HG03045 (cell line): Measurements from ENCODE around the gene RNPS1.

ENCODE experiments used
- ATAC-seq: cut with Tn5 transposase; IDR thresholded peaks from one replicate; pipeline ENCODE4 v1.9.1; 2021; ENCODE audit warnings: mild to moderate bottlenecking, moderate library complexity; ENCODE audit not compliant: unreplicated experiment

RNPS1 gene, protein sequence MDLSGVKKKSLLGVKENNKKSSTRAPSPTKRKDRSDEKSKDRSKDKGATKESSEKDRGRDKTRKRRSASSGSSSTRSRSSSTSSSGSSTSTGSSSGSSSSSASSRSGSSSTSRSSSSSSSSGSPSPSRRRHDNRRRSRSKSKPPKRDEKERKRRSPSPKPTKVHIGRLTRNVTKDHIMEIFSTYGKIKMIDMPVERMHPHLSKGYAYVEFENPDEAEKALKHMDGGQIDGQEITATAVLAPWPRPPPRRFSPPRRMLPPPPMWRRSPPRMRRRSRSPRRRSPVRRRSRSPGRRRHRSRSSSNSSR

DNA sequence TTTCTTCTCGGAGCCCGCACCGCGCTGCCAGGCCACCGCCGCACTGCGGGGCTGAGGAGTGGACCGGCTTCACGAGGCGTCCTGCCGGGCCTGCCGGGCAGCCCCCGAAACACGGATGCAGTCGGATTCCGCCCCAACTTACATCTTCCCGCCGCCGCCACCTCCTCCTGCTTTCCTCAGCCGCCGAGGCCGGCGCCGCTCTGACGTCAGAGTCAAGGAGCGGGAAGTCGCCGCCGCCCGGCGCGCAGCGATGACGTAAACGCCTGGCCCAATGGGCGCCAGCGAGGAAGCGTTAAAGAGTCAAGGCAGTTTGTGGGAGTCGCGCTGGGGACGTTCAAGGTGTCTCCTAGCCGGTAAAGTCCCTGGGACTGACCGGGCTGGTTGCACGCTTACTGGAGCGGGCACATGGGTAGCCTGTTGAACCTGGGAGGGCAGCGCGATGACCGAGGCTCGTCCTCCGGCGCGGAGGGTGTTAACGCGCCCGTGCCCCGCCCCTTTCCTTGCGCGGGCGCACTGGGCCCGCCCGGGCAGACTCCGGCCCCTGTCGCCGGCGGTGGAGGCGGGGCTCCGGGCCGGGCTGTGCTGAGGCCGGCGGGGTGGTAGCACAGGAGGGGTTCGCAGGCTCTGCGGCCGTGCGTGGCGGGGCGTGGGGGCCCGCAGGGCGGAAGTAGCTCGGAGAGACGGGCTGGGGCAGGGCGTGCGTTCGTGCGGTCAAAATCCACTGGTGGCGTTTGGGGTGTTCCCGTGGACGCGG, at the start of gene RNPS1:
TSS of gene RNPS1 (minus strand) at position 214 of the 754 bp plus-strand sequence. CDS start 3,483 bp downstream, outside the sequence.
- peak; percentile 76 for ATAC-seq

DNA sequence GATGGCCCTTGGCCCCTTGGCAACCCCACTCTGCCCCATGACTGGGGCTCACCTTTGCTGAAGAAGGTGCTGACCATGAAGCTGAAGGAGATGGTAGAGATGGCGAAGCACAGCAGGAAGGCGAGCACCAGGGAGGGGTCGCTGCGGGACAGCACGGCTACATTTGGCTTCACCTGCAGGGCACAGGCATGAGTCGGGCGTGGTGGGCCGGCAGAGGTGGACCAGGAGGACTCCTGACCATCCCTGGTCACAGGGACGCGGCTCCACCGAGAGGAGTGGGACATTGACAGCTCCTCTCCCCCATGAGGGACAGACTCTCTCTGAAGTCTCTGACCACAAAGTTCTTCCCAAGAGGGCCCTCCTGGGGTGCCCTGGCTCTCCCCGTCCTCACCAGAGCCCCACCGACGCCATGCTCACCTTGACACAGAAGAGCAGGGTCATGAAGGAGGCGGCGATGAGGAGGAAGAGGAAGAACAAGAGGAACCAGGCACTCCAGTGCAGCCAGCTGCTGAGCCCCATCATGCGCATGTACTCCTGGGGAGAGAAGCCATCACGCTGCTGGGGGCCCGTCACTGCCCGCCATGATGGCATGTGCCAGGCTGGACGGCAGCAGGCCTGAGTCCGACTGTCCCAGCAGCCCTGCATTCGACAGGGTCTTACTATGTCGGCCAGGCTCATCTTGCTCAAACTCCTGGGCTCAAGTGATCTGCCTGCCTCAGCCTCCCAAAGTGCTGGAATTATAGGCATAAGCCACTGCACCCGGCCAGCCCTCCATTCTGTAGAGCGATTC, 49.5 kb upstream of the RNPS1 start:
- no peak for ATAC-seq

DNA sequence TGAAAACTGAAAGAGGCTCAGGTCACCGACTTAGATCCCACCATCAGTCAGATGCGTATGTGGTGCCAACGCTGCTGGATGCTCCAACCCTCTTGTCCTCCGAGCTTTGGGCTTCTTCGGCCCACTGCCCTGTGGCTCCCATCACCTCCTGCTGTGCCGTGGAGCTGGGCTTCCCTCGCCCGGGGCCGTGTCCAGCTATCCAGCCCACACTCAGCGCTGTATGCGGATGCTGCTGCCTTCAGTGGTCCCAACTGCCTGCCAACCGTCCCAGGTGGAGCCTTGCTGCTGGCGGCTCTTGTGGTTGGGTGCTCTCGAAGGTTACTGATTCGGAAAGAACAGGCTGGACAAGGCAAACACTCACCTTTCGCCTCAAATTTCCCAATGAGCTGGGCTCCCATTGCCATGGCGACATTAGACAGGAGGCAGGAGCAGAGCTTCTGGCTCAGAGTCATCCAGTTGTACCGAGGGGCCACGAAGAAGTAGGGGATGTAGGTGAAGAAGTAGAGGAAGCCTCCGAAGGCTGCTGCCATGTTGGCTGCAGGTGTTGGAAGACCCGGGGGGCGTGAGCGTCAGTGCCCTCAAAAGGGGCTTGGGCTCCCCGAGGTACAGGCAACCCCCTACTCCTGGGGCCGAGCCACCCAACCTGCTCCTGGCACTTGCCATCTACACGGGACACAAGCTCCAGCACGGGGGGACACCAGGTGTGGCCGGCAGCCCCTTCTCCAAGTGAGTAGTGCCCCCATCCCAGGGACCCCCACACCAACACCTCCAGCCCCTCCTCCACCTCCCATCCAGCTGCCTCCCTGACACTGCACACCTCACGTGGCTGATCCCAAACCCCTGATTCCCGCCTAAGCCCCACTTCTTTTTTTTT, 40.4 kb upstream of the RNPS1 start:
- ATAC-seq, result no peak

DNA sequence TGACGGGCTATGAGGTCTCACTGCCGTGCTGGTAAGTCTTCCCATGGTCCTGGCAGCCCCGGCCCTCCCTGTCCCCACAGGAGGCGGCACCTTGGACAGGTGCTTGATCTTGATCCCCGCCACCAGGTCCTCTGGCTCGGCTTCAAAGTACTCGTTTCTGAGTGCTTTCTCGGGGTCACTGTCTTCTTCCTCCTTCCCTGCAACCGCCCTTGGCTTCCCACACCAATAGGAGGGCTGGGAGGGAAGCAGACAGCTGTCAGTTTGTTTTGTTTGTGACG, 31.9 kb upstream of the RNPS1 start:
- no peak for ATAC-seq

DNA sequence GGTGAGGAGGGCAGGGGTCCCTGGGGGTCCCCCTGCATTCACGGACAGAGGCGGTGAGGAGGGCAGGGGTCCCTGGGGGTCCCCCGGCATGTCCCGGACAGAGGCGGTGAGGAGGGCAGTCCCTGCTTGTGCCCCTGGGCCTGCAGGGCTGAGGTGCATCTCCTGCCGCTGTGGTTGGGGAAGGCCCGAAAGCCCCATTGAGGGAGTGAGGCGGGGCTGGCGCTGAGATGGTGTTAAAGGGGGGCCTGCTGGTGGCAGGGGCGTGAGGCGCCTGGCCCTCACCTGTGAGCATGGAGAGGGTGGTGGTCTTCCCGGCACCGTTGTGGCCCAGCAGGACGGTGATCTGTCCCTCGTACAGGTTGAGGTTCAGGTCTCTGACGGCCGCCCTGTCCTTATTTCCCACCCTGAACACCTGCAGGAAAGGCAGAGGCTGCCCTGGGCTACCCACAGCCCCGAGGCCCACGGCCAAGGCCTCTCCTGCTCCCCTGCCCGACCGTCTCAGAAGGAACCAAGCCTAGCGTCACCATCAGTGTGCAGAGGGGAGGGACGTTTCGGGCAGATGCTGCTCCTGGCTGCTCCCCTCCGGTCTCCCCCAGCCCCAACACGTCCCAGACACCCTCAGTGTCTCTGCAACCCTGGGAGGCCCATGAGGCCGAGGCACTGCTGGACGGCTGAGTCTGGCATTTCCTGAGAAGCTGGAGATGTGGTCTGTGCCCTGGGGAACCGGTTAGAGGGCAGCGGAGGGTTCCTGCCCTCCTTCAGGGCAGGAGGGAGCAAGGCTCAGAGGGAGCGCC, 31.4 kb upstream of the RNPS1 start:
- no peak for ATAC-seq

DNA sequence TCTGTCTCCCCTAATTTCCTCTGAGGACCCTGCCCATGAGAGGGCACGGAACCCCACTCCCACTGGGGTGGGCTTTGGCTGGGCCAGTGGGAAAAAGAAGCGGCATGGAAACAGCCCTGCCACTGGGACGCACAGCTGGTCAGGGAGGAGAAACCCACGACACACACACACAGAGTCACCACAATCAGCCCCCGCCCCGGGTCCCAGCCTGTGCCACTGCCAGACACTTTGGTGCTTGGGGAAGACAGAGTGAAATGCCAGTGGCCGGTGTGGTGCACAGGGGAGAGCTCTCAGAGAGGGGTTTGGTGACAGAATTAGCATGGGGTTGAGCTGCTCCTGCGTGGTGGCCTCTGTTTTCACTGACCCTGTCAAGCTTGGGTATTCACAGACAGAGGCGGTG, 30.7 kb upstream of the RNPS1 start:
- ATAC-seq, result no peak

DNA sequence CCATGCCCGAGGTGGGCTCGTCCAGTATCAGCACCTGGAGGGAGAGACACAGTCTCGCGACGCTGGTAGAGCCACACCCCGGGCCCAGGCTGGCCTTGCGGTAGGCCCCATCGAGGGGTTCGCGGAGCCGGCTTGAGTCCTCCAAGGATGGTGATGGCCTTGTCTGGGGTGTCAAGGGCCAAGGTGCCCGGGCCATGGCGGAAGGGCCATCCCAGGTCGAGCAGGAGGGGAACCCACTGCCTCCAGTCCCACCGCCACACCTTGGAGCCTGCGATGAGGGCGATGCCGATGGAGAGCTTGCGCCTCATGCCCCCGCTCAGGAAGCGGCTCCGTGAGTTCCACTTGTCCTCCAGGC, 29.6 kb upstream of the RNPS1 start:
- no peak for ATAC-seq

DNA sequence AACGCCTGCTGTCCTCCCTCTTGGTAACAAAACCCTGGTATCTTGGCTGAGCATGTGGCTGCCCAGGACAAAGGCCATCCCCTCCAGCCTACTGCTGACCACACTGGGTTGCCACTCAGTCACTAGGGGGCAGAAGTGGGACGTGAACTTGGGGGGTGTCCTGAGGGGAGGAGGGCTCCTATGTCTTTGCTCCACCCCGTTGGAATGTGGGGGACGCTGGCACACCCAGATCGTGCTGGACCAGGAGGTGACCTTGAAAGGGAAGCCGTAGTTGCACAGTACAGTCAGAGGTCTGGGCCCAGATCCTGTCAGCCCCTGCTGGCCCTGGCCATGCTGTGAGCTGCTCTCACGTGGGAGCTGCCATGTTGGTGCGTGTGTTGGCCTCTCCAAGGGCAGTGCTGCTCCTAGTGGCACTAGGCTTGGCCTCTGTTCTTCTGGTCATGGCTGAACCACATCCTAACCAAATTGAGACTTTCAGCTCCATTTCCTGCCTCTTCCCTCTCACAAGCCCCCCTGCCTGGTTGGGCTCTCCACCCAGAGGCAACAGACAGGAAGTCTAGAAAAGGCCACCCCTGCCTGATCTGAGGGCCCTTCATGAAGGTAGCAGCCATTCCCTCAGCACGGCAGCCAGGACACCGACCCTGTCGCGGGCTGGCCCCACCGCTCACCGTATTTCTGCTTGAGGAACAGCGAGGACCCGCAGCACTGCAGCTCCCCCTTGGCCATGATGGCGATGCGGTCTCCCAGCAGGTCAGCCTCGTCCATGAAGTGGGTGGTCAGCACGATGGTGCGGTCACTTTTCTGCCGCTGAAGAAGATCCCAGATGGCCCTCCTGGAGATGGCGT, 29.0 kb upstream of the RNPS1 start:
- no peak for ATAC-seq

DNA sequence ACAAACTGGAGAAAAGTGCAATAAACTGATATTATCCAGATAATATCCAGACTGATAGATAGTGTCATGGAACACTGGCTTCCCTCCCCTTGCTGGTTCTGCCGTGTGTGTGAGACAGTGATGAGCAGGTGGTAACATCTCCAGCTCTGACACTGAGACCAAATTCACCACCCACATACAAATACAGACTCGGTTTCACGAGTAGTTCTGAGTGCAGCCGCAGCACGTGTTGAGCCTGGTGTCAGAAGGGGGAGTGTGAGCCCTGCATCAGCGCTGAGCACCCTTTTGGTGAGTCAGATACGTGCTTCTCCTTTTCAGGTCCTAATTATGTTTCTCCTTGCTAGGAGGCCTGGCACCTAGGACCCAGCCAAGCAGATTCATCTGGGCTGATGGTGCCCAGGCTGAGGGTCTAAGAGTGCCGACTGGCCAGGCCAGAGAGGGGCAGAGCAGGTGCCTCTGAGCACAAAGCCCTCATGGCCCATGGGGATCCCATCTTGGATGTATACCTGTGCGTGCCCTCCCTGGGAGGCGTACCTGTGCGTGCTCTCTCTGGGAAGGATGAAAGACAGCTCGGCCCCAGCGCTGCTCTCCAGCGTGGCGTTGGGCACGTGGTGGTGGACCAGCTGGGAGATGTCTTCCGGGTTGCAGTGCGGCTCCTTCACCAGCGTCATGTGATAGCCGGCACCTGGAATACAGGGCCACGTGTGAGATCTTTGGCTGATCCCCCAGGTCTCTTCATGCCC, 27.3 kb upstream of the RNPS1 start:
- no peak for ATAC-seq

DNA sequence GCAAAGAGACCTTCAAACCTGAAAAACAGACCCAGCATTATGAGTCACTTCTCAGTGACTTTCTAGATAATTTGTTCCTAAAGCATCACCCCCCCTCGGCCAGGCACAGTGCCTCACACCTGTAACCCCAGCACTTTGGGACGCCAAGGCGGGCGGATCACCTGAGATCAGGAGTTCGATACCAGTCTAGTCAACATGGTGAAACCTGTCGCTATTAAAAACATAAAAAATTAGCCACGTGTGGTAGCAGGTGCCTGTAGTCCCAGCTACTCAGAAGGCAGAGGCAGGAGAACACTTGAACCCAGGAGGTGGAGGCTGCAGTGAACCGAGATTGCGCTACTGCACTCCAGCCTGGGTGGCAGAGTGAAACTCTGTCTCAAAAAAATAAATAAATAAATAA, 24.3 kb upstream of the RNPS1 start:
- no peak for ATAC-seq

DNA sequence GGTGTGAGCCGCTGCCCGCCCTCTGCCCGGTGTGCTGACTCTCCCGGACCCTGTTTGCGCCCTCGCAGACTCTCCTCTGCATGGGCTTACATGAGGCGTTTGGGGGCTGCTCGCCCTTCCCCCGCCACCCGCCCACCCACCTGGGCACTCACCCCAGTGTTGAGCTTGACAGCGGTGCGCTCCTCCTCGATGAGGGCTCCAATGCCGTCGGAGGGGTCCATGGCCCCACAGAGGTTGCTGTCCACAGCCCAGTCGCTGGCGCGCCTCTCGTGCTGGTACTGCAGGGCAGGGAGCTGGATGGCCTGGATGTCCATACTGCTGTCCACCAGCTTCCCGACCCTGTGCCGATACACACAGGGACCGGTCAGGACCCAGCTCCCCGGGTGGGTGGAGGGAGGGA, 21.4 kb upstream of the RNPS1 start:
- ATAC-seq, result no peak

DNA sequence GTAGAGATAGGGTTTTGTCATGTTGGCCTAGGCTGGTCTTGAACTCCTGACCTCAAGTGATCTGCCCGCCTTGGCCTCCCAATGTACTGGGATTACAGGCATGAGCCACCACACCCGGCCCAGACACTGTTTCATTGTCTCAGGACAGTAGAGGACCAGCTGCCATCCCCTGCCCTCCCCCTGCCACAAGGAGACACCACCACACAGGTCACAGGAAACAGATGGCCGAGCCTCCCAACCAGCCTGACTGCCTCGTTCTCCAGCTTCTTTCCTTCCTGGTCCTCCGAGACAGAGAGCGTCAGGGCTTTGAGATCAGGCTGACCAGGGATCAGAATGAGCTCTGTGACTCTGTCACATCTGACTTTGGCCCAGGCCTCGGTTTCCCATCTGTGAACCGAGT, 20.8 kb upstream of the RNPS1 start:
- no peak for ATAC-seq

DNA sequence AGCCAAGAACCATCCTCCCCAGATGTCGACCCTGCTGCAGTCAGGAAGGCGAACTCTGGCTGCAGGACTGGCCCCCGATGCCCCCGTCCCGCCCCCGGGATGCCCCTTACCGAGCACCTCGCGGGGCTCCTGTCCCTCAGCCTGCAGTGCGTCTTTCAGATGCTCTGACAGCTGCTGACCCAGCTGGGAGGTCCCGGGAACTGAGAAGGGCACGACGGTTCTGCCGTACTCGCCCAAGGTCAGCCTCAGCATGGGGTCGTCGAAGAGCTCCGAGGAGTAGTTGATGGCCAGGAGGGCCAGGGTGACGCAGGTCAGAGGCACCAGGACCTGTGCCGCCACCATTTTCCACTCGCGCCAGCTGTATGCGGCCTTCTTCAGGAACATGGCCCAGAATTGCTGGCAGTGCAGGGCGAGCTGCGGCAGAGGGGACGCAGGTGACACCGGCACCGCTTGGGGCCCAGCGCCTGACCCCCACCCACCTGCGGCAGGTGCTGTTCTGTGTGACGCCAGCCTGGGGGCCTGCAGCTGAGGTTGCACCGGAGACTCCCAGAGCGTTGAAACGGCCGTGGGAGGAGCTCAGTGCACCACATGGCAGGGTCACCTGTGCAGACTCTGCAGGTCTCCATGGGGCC, 20.1 kb upstream of the RNPS1 start:
- ATAC-seq, result no peak

DNA sequence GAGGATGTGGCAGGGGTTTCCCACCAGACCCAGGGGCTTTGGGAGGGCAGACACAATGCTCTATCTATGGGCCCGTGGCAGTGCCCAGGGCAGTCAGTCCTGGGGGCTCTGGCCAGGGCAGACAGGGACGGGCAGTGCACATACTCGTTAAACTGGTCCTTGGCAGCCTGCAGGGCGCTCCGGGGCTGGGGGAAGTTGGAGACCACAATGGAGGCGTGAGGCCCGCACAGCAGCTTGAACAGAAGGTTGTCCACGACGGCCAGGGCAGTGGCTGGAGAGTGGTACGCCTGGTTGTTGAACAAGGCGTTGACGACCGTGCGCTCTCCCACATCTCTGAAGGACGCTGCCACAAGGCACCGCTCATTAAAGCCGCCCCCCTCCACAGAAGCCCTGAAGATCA, 18.6 kb upstream of the RNPS1 start:
- ATAC-seq, result no peak

DNA sequence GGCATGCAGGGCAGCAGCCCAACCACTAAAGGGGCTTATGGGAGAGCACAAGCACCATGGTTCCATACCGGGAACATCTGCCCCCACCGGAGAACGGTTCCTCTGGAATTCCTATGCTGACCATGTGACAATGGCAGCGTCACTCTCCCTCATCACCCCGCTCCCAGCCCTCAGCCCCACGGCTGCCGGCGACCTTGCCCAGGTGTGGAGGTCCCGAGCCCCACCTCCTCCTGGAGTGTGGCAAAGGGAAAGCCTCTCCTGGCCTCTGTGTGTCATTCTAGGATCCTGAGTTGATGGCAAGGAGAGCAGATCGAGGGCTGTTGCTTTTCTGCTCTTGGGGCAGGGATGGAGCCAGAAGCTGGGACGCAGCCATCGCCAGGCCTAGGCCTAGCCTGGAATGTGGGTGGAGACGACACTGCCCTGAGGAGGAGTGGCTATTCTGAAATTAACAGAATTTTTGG, 17.8 kb upstream of the RNPS1 start:
- ATAC-seq, result no peak

DNA sequence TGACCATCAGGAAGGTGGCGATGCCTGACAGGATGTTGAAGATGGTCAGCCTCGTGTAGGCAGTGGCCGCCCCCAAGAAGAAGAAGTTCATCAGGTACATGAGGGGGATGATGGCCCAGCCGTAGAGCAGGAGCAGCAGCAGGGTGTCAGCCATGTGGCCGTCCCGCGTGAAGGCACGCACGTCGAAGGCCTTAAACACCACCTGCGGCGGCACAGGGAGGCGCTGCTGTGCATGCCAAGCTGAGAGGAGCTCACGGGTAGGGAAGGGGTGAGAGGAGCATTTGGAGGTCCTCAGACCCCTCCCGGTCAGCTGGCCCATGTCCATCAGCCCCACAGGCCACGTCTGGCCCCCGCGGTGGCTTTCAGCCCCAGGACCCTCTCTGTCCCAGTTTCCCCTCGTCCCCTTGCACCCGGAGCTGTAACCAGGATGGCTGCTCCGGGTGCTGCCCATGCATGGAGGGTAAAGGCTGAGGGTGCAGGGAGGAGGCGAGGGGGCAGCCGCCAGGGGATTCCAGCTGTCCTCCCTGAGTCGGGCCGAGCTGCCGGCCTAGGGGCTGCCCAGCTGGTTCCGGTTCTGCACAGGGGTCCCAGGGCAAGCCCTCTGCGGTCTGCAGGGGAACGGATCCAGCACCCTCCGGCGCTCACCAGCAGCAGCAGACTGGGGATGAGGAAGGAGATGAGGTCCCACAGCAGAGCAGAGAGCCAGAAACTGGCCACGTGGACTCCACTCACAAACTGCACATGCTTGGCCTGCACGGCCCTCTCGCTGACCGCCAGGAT, 17.1 kb upstream of the RNPS1 start:
- ATAC-seq, result no peak

DNA sequence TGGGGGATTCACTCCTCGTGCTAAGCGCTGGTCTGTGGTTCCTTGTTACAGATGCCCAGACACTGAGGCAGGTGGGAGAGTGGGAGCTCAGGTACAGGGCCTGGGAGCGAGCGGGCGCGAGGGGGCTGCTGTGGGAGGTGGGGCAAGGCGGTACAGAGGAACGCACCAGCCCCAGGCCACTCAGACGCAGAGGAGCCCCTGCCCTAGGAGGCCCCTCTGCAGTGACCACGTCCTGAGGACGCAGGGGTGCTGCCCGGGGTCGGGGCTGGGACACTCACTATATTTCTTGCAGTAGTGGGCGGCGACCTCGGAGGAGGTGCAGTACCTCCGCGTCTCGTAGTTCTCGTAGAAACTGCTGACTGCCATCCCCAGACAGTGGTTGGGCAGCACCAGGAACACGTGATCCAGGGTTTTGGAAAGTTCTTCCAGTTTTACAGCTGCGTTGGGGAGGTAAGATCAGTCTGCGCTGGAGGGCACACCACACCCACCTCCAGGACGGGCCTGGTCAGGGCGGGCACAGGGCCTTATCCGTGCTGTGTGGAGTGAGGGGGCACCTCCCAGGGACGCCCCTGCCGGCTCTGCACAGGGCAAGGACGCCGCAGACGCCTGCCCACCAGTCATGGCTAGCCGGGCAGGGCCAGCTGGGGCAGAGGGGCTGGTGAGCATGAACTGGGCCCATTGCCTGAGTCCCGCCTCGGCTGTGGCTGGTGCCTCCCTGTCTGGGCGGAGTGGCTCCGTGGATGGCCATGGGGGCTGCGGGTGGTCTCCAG, 16.3 kb upstream of the RNPS1 start:
- no peak for ATAC-seq
